H1 (cell line): ENCODE measurements around the gene GLUL. TPM values are rescaled to one million over a fixed set of nuclear protein-coding genes. Genes with fewer than 3 reads are reported as not detected.
"Not testable (repeated sequence)": the region's sequence is repeated elsewhere in the genome, so short reads cannot be mapped to it uniquely, and the experiment has no call there.

ENCODE experiments used
- CTCF ChIA-PET: fragments of 300-600 bp; sonication (Branson Sonifier 250); formaldehyde crosslinking; loops from one replicate; lab custom pipeline; 2021; ENCODE audit not compliant: partially characterized antibody; lab: Charles Lee
- POLR2A ChIA-PET: fragments of 300-600 bp; sonication (Branson Sonifier 250); formaldehyde crosslinking; loops from one replicate; lab custom pipeline; 2021; ENCODE audit warnings: inconsistent platforms; ENCODE audit not compliant: partially characterized antibody; lab: Charles Lee
- DNase-seq, 2 experiments: peaks; one replicate each; pipeline versions ENCODE4 v3.0.0 to v3.0.0-alpha.2; 2010 to 2022; ENCODE audit warnings: low spot score in 2 of 2, low read depth in 1 of 2, mixed read lengths in 1 of 2
- FAIRE-seq: peaks from 2 replicates; lab custom pipeline; 2011; peaks lifted over from hg19 to GRCh38; lab: Jason Lieb, UNC
- H2AFZ ChIP-seq: 2 replicates; pipeline ENCODE4 v1.8.1; 2012; ENCODE audit warnings: low read length, inconsistent platforms
- H2AK5ac ChIP-seq: 2 replicates; pipeline ENCODE4 v1.6.1; 2013; ENCODE audit warnings: low read depth, low read length
- H2BK120ac ChIP-seq: replicated peaks from 2 replicates; pipeline ENCODE3; 2013; ENCODE audit warnings: low read depth, low read length, inconsistent platforms
- H2BK12ac ChIP-seq: 2 replicates; pipeline ENCODE4 v1.6.1; 2013; ENCODE audit warnings: low read depth, low read length
- H2BK15ac ChIP-seq: 2 replicates; pipeline ENCODE4 v1.6.1; 2013; ENCODE audit warnings: low read length
- H2BK20ac ChIP-seq: 2 replicates; pipeline ENCODE4 v1.6.1; 2013; ENCODE audit warnings: low read length
- H2BK5ac ChIP-seq: 2 replicates; pipeline ENCODE4 v1.6.1; 2013; ENCODE audit warnings: low read depth, low read length
- H3K14ac ChIP-seq: 2 replicates; pipeline ENCODE4 v1.6.1; 2013; ENCODE audit warnings: inconsistent platforms; ENCODE audit not compliant: insufficient read length
- H3K18ac ChIP-seq: 2 replicates; pipeline ENCODE4 v1.6.1; 2013; ENCODE audit warnings: low read length; ENCODE audit errors: extremely low read depth
- H3K23ac ChIP-seq: 2 replicates; pipeline ENCODE4 v1.6.1; 2013; ENCODE audit warnings: inconsistent platforms; ENCODE audit not compliant: insufficient read length
- H3K23me2 ChIP-seq: 2 replicates; pipeline ENCODE4 v1.6.1; 2013; ENCODE audit warnings: low read depth, low read length
- H3K27ac ChIP-seq: 2 replicates; pipeline ENCODE4 v1.6.1; 2011; ENCODE audit warnings: low read depth, low read length, inconsistent platforms
- H3K27me3 ChIP-seq, 4 experiments: replicated peaks in 1 of 4; 1 replicate in 1 of 4; 2 replicates in 3 of 4; pipeline versions ENCODE4 v1.6.1 to v1.8.1; 2011 to 2013; ENCODE audit warnings: low read length in 3 of 4, mild to moderate bottlenecking in 3 of 4, inconsistent platforms in 2 of 4, mixed read lengths in 2 of 4, moderate library complexity in 1 of 4; ENCODE audit not compliant: control insufficient read depth in 3 of 4, insufficient read depth in 3 of 4; ENCODE audit errors: extremely low read depth in 1 of 4
- H3K36me3 ChIP-seq, 4 experiments: 2 replicates each; pipeline versions ENCODE4 v1.6.1 to v1.8.1; 2011 to 2013; ENCODE audit warnings: mild to moderate bottlenecking in 4 of 4, low read length in 3 of 4, moderate library complexity in 2 of 4, control low read depth in 1 of 4, inconsistent platforms in 1 of 4; ENCODE audit not compliant: insufficient read depth in 4 of 4, control insufficient read depth in 2 of 4
- H3K4ac ChIP-seq: replicated peaks from 2 replicates; pipeline ENCODE3; 2013; ENCODE audit warnings: low read length, low read depth, mixed read lengths, inconsistent platforms; ENCODE audit not compliant: insufficient read length
- H3K4me1 ChIP-seq, 4 experiments: replicated peaks in 1 of 4; 1 replicate in 1 of 4; 2 replicates in 3 of 4; pipeline versions ENCODE4 v1.6.1 to v1.8.1; 2011 to 2013; ENCODE audit warnings: low read length in 3 of 4, inconsistent platforms in 2 of 4, mixed read lengths in 1 of 4; ENCODE audit not compliant: insufficient read depth in 4 of 4, control insufficient read depth in 3 of 4
- H3K4me2 ChIP-seq, 2 experiments: 2 replicates each; pipeline versions ENCODE4 v1.6.1 to v1.8.1; 2011 to 2013; ENCODE audit warnings: low read depth in 2 of 2, low read length in 2 of 2, control low read depth in 1 of 2, inconsistent platforms in 1 of 2, mild to moderate bottlenecking in 1 of 2; ENCODE audit not compliant: insufficient read depth in 1 of 2
- H3K4me3 ChIP-seq, 4 experiments: fragments of 200-600, 300-600 bp in 1 of 4; sonication (generic), shearing (Covaris generic), sonication (Bioruptor Twin) in 1 of 4; 2 replicates each; pipeline versions ENCODE4 v1.5.1 to v1.8.1; 2011 to 2016; ENCODE audit warnings: low read length in 4 of 4, low read depth in 3 of 4, control low read depth in 2 of 4, inconsistent platforms in 2 of 4, mild to moderate bottlenecking in 2 of 4, mixed read lengths in 1 of 4, moderate library complexity in 1 of 4; ENCODE audit not compliant: insufficient read depth in 2 of 4; ENCODE audit errors: extremely low read depth in 1 of 4
- H3K56ac ChIP-seq: replicated peaks from 2 replicates; pipeline ENCODE3; 2013; ENCODE audit warnings: low read depth, mild to moderate bottlenecking, mixed read lengths, low read length, inconsistent platforms; ENCODE audit not compliant: insufficient read length
- H3K79me1 ChIP-seq: 2 replicates; pipeline ENCODE4 v1.6.1; 2013; ENCODE audit warnings: low read depth, low read length, control low read depth
- H3K79me2 ChIP-seq, 2 experiments: 2 replicates each; pipeline versions ENCODE4 v1.6.1 to v1.8.1; 2012 to 2013; ENCODE audit warnings: low read length in 2 of 2, mild to moderate bottlenecking in 2 of 2, inconsistent platforms in 1 of 2; ENCODE audit not compliant: insufficient read depth in 2 of 2, control insufficient read depth in 1 of 2
- H3K9ac ChIP-seq, 4 experiments: replicated peaks in 1 of 4; 1 replicate in 1 of 4; 2 replicates in 3 of 4; pipeline versions ENCODE4 v1.6.1 to v1.8.1; 2011 to 2013; ENCODE audit warnings: low read depth in 3 of 4, low read length in 3 of 4, control low read depth in 2 of 4, mild to moderate bottlenecking in 2 of 4, moderate library complexity in 2 of 4, inconsistent platforms in 1 of 4; ENCODE audit errors: extremely low read depth in 1 of 4
- H3K9me3 ChIP-seq, 2 experiments: 2 replicates each; pipeline versions ENCODE4 v1.6.1 to v1.8.1; 2012 to 2013; ENCODE audit warnings: mild to moderate bottlenecking in 2 of 2, moderate library complexity in 2 of 2, control low read depth in 1 of 2, inconsistent platforms in 1 of 2, low read depth in 1 of 2, low read length in 1 of 2, mixed read lengths in 1 of 2; ENCODE audit not compliant: insufficient read depth in 2 of 2
- H4K20me1 ChIP-seq, 2 experiments: replicated peaks in 1 of 2; 2 replicates each; pipeline versions ENCODE3 to v1.8.1; 2011 to 2013; ENCODE audit warnings: inconsistent platforms in 2 of 2, low read length in 2 of 2, mild to moderate bottlenecking in 1 of 2; ENCODE audit not compliant: insufficient read depth in 2 of 2, control insufficient read depth in 1 of 2
- H4K5ac ChIP-seq: 2 replicates; pipeline ENCODE4 v1.6.1; 2013; ENCODE audit warnings: low read length, low read depth, mixed read lengths, inconsistent platforms; ENCODE audit not compliant: insufficient read length
- H4K8ac ChIP-seq: 2 replicates; pipeline ENCODE4 v1.8.0; 2013; ENCODE audit warnings: mild to moderate bottlenecking, moderate library complexity, low read length, inconsistent platforms; ENCODE audit not compliant: insufficient read depth; ENCODE audit errors: extremely low read depth
- H4K91ac ChIP-seq: replicated peaks from 2 replicates; pipeline ENCODE3; 2013; ENCODE audit warnings: low read length, mixed read lengths, inconsistent platforms; ENCODE audit not compliant: insufficient read length
- WGBS, 2 experiments: shearing (Covaris generic) in 1 of 2; methylation state at CpG; one replicate each; pipeline versions ENCODE4 v1.1.6 to v1.1.7; 2013 to 2015; ENCODE audit warnings: low lambda C conversion rate in 2 of 2, mixed read lengths in 2 of 2, inconsistent platforms in 1 of 2, low coverage in 1 of 2, missing lambda C conversion rate in 1 of 2; ENCODE audit not compliant: insufficient replicate concordance in 2 of 2, insufficient coverage in 1 of 2, insufficient read length in 1 of 2; ENCODE audit errors: extremely low coverage in 1 of 2, missing lambda C conversion rate in 1 of 2; 5-methylcytosine and 5-hydroxymethylcytosine counted together
- polyA plus RNA-seq, 7 experiments: library from polyadenylated mRNA; depleted of rRNA in 3 of 7; stranded (reverse) in 5 of 7; unstranded in 2 of 7; fragments of >200 nt in 5 of 7; fragments of 200-250 nt in 2 of 7; gene quantifications; 1 replicate in 5 of 7; 2 replicates in 1 of 7; 4 replicates in 1 of 7; pipeline versions ENCODE4 v1.2.1 to v1.2.3, GENCODE V29; 2011 to 2013; ENCODE audit warnings: missing spikeins in 2 of 7, mixed read lengths in 2 of 7
- total RNA-seq: library from RNA; stranded (reverse); fragmentation: NEBNext Ultra II Directional; extraction: Animal tissue kit (Norgen Biotek cat#: 25700); gene quantifications from 2 replicates; pipeline ENCODE4 v1.2.1, GENCODE V29; 2021

Gene GLUL
- total and polyA plus RNA-seq, 2 of the 8 experiments (the other 6 are each of a cell fraction or from before 2014, with no cell fraction given) = 261 to 453 TPM

DNA sequence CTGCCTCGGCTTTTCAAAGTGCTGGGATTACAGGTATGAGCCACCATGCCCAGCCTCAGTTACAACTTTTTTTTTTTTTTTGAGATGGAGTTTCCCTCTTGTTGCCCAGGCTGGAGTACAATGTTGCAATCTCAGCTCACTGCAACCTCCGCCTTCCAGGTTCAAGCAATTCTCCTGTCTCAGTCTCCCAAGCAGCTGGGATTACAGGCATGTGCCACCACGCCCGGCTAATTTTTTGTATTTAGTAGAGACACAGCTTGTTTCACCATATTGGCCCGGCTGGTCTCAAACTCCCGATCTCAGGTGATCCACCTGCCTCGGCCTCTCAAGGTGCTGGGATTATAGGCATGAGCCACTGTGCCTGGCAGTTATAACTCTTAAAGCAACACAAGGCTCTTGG is 11.8 kb downstream of the GLUL start:
- H4K20me1 ChIP-seq = peaks cover 8 to 13% of the 10 kb centered on the region in 2 experiments
- not testable (repeated sequence) for H3K27ac ChIP-seq, H3K79me1 ChIP-seq, H3K56ac ChIP-seq, H4K5ac ChIP-seq, H4K8ac ChIP-seq, H2BK20ac ChIP-seq, H2BK5ac ChIP-seq, H2BK120ac ChIP-seq, H2BK12ac ChIP-seq, H3K18ac ChIP-seq, H3K79me2 ChIP-seq, FAIRE-seq, H3K27me3 ChIP-seq, H2AFZ ChIP-seq, H3K9me3 ChIP-seq, H3K4me1 ChIP-seq, H3K14ac ChIP-seq, H3K4me2 ChIP-seq, H2AK5ac ChIP-seq, H3K23ac ChIP-seq, H2BK15ac ChIP-seq, H3K4ac ChIP-seq, DNase-seq, H3K4me3 ChIP-seq, H3K23me2 ChIP-seq, H3K9ac ChIP-seq, H4K91ac ChIP-seq
- WGBS, 2 experiments = 88% methylated on average over 7 of the region's 7 CpGs; no CpG with 5 or more reads in 1 of the 2 experiments
- ChIA-PET POLR2A (interaction anchor here (0.9 to 6.5 kb wide), 7 partner anchors 9 to 294 kb away, joined by 3 to 69 read pairs (median 11); partner anchors contain the start of gene GLUL), CTCF (interaction anchor here (0.6 to 3.7 kb wide), 11 partner anchors 13 to 295 kb away, joined by 3 to 14 read pairs (median 3); no protein-coding TSS in a partner anchor)
- peaks cover 11 to 35% (median 28%) of the 10 kb centered on the region in 4 experiments for H3K36me3 ChIP-seq
